Measurements from ENCODE around the gene DNAJC27.
"Not testable (repeated sequence)": the region's sequence is repeated elsewhere in the genome, so short reads cannot be mapped to it uniquely, and the experiment has no call there.

The DNAJC27 gene

GRCh38 chr2:24971536-24972314 lies at the start of gene DNAJC27:
Gene DNAJC27 (minus strand): TSS chr2:24971955. CDS start chr2:24971904, 51 bp downstream.
- H3K4me3 ChIP-seq (ENCODE audit: control insufficient read depth, low read depth, low read length): peak within 1 kb of the TSS; percentile 85
- peak; percentile 91 for DNase-seq (ENCODE audit: low read depth)
- no peak for TF ChIP-seq CTCF (IDR thresholded peaks at IDR 0.05; ENCODE audit: control insufficient read depth, insufficient read depth, low read depth, low read length, missing control alignments)

- no peak overlapping the region for H3K4me3 ChIP-seq (ENCODE audit: control insufficient read depth, low read depth, low read length)
- no peak for DNase-seq (ENCODE audit: low read depth)
- no peak for TF ChIP-seq CTCF (IDR thresholded peaks at IDR 0.05; ENCODE audit: control insufficient read depth, insufficient read depth, low read depth, low read length, missing control alignments)
Observed at GRCh38 chr2:25018681-25019080, 46.9 kb upstream of the DNAJC27 start.

GRCh38 chr2:25014631-25015030 lies 42.9 kb upstream of the DNAJC27 start:
- no peak for TF ChIP-seq CTCF (IDR thresholded peaks at IDR 0.05; ENCODE audit: control insufficient read depth, insufficient read depth, low read depth, low read length, missing control alignments)
- DNase-seq (ENCODE audit: low read depth): no peak
- no peak overlapping the region for H3K4me3 ChIP-seq (ENCODE audit: control insufficient read depth, low read depth, low read length)

- not testable (repeated sequence) for DNase-seq (ENCODE audit: low read depth); H3K4me3 ChIP-seq (ENCODE audit: control insufficient read depth, low read depth, low read length)
Observed at GRCh38 chr2:25011342-25011741, 39.6 kb upstream of the DNAJC27 start.

- no peak for DNase-seq (ENCODE audit: low read depth)
- TF ChIP-seq CTCF (IDR thresholded peaks at IDR 0.05; ENCODE audit: control insufficient read depth, insufficient read depth, low read depth, low read length, missing control alignments): no peak
- no peak overlapping the region for H3K4me3 ChIP-seq (ENCODE audit: control insufficient read depth, low read depth, low read length)
Observed at GRCh38 chr2:25009954-25010353, 38.2 kb upstream of the DNAJC27 start.

- H3K4me3 ChIP-seq (ENCODE audit: control insufficient read depth, low read depth, low read length): no peak overlapping the region
- DNase-seq (ENCODE audit: low read depth): no peak
- no peak for TF ChIP-seq CTCF (IDR thresholded peaks at IDR 0.05; ENCODE audit: control insufficient read depth, insufficient read depth, low read depth, low read length, missing control alignments)
Observed at GRCh38 chr2:25002066-25002465, 30.3 kb upstream of the DNAJC27 start.

- TF ChIP-seq CTCF (IDR thresholded peaks at IDR 0.05; ENCODE audit: control insufficient read depth, insufficient read depth, low read depth, low read length, missing control alignments): no peak
- DNase-seq (ENCODE audit: low read depth): no peak
- no peak overlapping the region for H3K4me3 ChIP-seq (ENCODE audit: control insufficient read depth, low read depth, low read length)
Observed at GRCh38 chr2:25001325-25001637, 29.5 kb upstream of the DNAJC27 start.

All from AG09309 (cell line).